ENCODE measurements around the gene IL36RN. TPM values are rescaled to one million over a fixed set of nuclear protein-coding genes. Genes with fewer than 3 reads are reported as not detected.

IL36RN gene
- total RNA-seq, 4 donors from 2014 or later = not detected

GRCh38 chr2:113113807-113114206 lies 54.8 kb downstream of the IL36RN start:
- H3K27ac ChIP-seq = no peak overlapping the region
- H3K27me3 ChIP-seq = no peaks in the 10 kb centered on the region
- TF ChIP-seq POLR2A (IDR thresholded peaks at IDR 0.05) (no peak), CTCF (IDR thresholded peaks at IDR 0.05 in 4 of 5, conservative IDR thresholded peaks at IDR 0.05 in 1 of 5) (no peak)
- no peaks in the 10 kb centered on the region for H3K36me3 ChIP-seq
- H3K4me3 ChIP-seq = no peak overlapping the region
- intact Hi-C loops (cut with DNase I; ENCODE audit: low total_unique reads) = no loop called here
- DNase-seq (no peak), ATAC-seq (no peak)
- in situ Hi-C loops (cut with MboI; ENCODE audit: low sequenced_read_pairs in 4 of 4) = no loop called here
- no peaks in the 10 kb centered on the region for H3K4me1 ChIP-seq
- H3K9me3 ChIP-seq = no peaks in the 10 kb centered on the region

Other genes with a start within 250 kb of the IL36RN start
- not detected for gene IL1B, start 222.4 kb upstream of the IL36RN start, total RNA-seq
- not detected for gene IL37, start 148.0 kb upstream of the IL36RN start, total RNA-seq
- not detected for gene IL36G, start 81.2 kb upstream of the IL36RN start, total RNA-seq
- not detected for gene IL36A, start 53.7 kb upstream of the IL36RN start, total RNA-seq
- not detected for gene IL36B, start 6.3 kb upstream of the IL36RN start, total RNA-seq
- gene IL1F10, start 8.8 kb downstream of the IL36RN start, total RNA-seq = not detected
- under 1 TPM in 2 of 4 donors, not detected in 2; 0.51 to 0.91 TPM for gene IL1RN, start 68.4 kb downstream of the IL36RN start, total RNA-seq
- gene PSD4, start 114.8 kb downstream of the IL36RN start, total RNA-seq = 1 to 10 TPM in 3 of 4 donors, under 1 TPM in 1; 0.32 to 1.3 (median 1.2) TPM
- gene PAX8, start 219.7 kb downstream of the IL36RN start, total RNA-seq = 1 to 10 TPM in 3 of 4 donors, under 1 TPM in 1; 0.27 to 8.7 (median 2.1) TPM

All from gastrocnemius medialis (tissue), 4 donors.